Measurements from ENCODE around the gene TBL1Y.

- TF ChIP-seq EZH2 (IDR thresholded peaks at IDR 0.05; ENCODE audit: borderline replicate concordance, low read depth, low read length, poor library complexity, severe bottlenecking) (no peak), CTCF (conservative IDR thresholded peaks at IDR 0.05; ENCODE audit: low read depth, low read length) (no peak)
These were observed 1.4 kb upstream of the TBL1Y start for GRCh38 chrY:6909118-6909521.

All from A673 (cell line).